ENCODE data around the gene TPGS1. TPM values are rescaled to one million over a fixed set of nuclear protein-coding genes. Genes with fewer than 3 reads are reported as not detected.
A peak's percentile ranks its signal among the peaks of the same experiment; 100 is the strongest.

The TPGS1 gene
- total and polyA plus RNA-seq, 2 donors: 14.3 to 20.4 TPM

- peak overlapping the region; percentile 84 to 87 for H3K4me3 ChIP-seq (ENCODE audit: low read length in 2 of 2)
- peaks cover 14 to 20% of the 10 kb centered on the region in 2 donors for H3K4me1 ChIP-seq (ENCODE audit: control insufficient read depth in 2 of 2, insufficient read depth in 2 of 2, low read length in 2 of 2)
- H3K27ac ChIP-seq (ENCODE audit: low read depth in 1 of 2, low read length in 1 of 2): peak overlapping the region; percentile 61 to 63
- H3K9me3 ChIP-seq (ENCODE audit: control insufficient read depth in 2 of 2, insufficient read depth in 1 of 2, low read length in 1 of 2): no peaks in the 10 kb centered on the region
- H3K27me3 ChIP-seq (ENCODE audit: control insufficient read depth in 2 of 2, insufficient read depth in 1 of 2, low read length in 1 of 2): peaks cover 5 to 6% of the 10 kb centered on the region in 2 donors
- peak in 1 of 9 donors; percentile 69 for DNase-seq (ENCODE audit: low read depth in 6 of 9, low spot score in 9 of 9)
- 3% methylated on average over 47 of the region's 47 CpGs for WGBS
- peaks cover 11 to 19% of the 10 kb centered on the region in 2 donors for H3K36me3 ChIP-seq (ENCODE audit: control insufficient read depth in 2 of 2, insufficient read depth in 2 of 2, low read length in 1 of 2)
These were observed 25.5 kb downstream of the TPGS1 start for GRCh38 chr19:532561-533363.

GRCh38 chr19:533364-534058 is 26.2 kb downstream of the TPGS1 start:
- H3K27ac ChIP-seq (ENCODE audit: low read depth in 1 of 2, low read length in 1 of 2): peak overlapping the region; percentile 61 to 63
- no peaks in the 10 kb centered on the region for H3K9me3 ChIP-seq (ENCODE audit: control insufficient read depth in 2 of 2, insufficient read depth in 1 of 2, low read length in 1 of 2)
- H3K4me3 ChIP-seq (ENCODE audit: low read length in 2 of 2): peak overlapping the region; percentile 84 to 87
- peaks cover 14 to 27% of the 10 kb centered on the region in 2 donors for H3K36me3 ChIP-seq (ENCODE audit: control insufficient read depth in 2 of 2, insufficient read depth in 2 of 2, low read length in 1 of 2)
- H3K4me1 ChIP-seq (ENCODE audit: control insufficient read depth in 2 of 2, insufficient read depth in 2 of 2, low read length in 2 of 2): peaks cover 14 to 20% of the 10 kb centered on the region in 2 donors
- WGBS: 69% methylated on average over 25 of the region's 25 CpGs
- peaks cover 4 to 6% of the 10 kb centered on the region in 2 donors for H3K27me3 ChIP-seq (ENCODE audit: control insufficient read depth in 2 of 2, insufficient read depth in 1 of 2, low read length in 1 of 2)
- DNase-seq (ENCODE audit: low read depth in 6 of 9, low spot score in 9 of 9): no peak

GRCh38 chr19:534088-534487 is 26.8 kb downstream of the TPGS1 start:
- peaks cover 14 to 20% of the 10 kb centered on the region in 2 donors for H3K4me1 ChIP-seq (ENCODE audit: control insufficient read depth in 2 of 2, insufficient read depth in 2 of 2, low read length in 2 of 2)
- H3K9me3 ChIP-seq (ENCODE audit: control insufficient read depth in 2 of 2, insufficient read depth in 1 of 2, low read length in 1 of 2): no peaks in the 10 kb centered on the region
- DNase-seq (ENCODE audit: low read depth in 6 of 9, low spot score in 9 of 9): no peak
- H3K36me3 ChIP-seq (ENCODE audit: control insufficient read depth in 2 of 2, insufficient read depth in 2 of 2, low read length in 1 of 2): peaks cover 18 to 32% of the 10 kb centered on the region in 2 donors
- no peak overlapping the region for H3K27ac ChIP-seq (ENCODE audit: low read depth in 1 of 2, low read length in 1 of 2)
- WGBS: 93% methylated on average over 14 of the region's 14 CpGs
- H3K27me3 ChIP-seq (ENCODE audit: control insufficient read depth in 2 of 2, insufficient read depth in 1 of 2, low read length in 1 of 2): peaks cover 0 to 5% of the 10 kb centered on the region in 2 donors
- no peak overlapping the region for H3K4me3 ChIP-seq (ENCODE audit: low read length in 2 of 2)

- H3K27ac ChIP-seq (ENCODE audit: low read depth in 1 of 2, low read length in 1 of 2): no peak overlapping the region
- H3K36me3 ChIP-seq (ENCODE audit: control insufficient read depth in 2 of 2, insufficient read depth in 2 of 2, low read length in 1 of 2): peaks cover 24 to 37% of the 10 kb centered on the region in 2 donors
- H3K4me3 ChIP-seq (ENCODE audit: low read length in 2 of 2): no peak overlapping the region
- H3K27me3 ChIP-seq (ENCODE audit: control insufficient read depth in 2 of 2, insufficient read depth in 1 of 2, low read length in 1 of 2): peaks cover 0 to 5% of the 10 kb centered on the region in 2 donors
- WGBS: 94% methylated on average over 16 of the region's 16 CpGs
- H3K4me1 ChIP-seq (ENCODE audit: control insufficient read depth in 2 of 2, insufficient read depth in 2 of 2, low read length in 2 of 2): peaks cover 14 to 20% of the 10 kb centered on the region in 2 donors
- H3K9me3 ChIP-seq (ENCODE audit: control insufficient read depth in 2 of 2, insufficient read depth in 1 of 2, low read length in 1 of 2): no peaks in the 10 kb centered on the region
- DNase-seq (ENCODE audit: low read depth in 6 of 9, low spot score in 9 of 9): no peak
These were observed 27.9 kb downstream of the TPGS1 start for GRCh38 chr19:535017-535835.

GRCh38 chr19:536031-536880 is 29.0 kb downstream of the TPGS1 start:
- Histone ChIP-seq H3K27me3 (ENCODE audit: control insufficient read depth in 2 of 2, insufficient read depth in 1 of 2, low read length in 1 of 2) (peaks cover 0 to 5% of the 10 kb centered on the region in 2 donors), H3K4me3 (ENCODE audit: low read length in 2 of 2) (no peak overlapping the region), H3K36me3 (ENCODE audit: control insufficient read depth in 2 of 2, insufficient read depth in 2 of 2, low read length in 1 of 2) (peaks cover 30 to 42% of the 10 kb centered on the region in 2 donors), H3K4me1 (ENCODE audit: control insufficient read depth in 2 of 2, insufficient read depth in 2 of 2, low read length in 2 of 2) (peaks cover 9 to 15% of the 10 kb centered on the region in 2 donors), H3K27ac (ENCODE audit: low read depth in 1 of 2, low read length in 1 of 2) (no peak overlapping the region), H3K9me3 (ENCODE audit: control insufficient read depth in 2 of 2, insufficient read depth in 1 of 2, low read length in 1 of 2) (no peaks in the 10 kb centered on the region)
- 93% methylated on average over 55 of the region's 55 CpGs for WGBS
- no peak for DNase-seq (ENCODE audit: low read depth in 6 of 9, low spot score in 9 of 9)

- Histone ChIP-seq H3K27ac (ENCODE audit: low read depth in 1 of 2, low read length in 1 of 2) (no peak overlapping the region), H3K4me3 (ENCODE audit: low read length in 2 of 2) (no peak overlapping the region), H3K36me3 (ENCODE audit: control insufficient read depth in 2 of 2, insufficient read depth in 2 of 2, low read length in 1 of 2) (peaks cover 36 to 49% of the 10 kb centered on the region in 2 donors), H3K9me3 (ENCODE audit: control insufficient read depth in 2 of 2, insufficient read depth in 1 of 2, low read length in 1 of 2) (no peaks in the 10 kb centered on the region), H3K27me3 (ENCODE audit: control insufficient read depth in 2 of 2, insufficient read depth in 1 of 2, low read length in 1 of 2) (peaks cover 0 to 5% of the 10 kb centered on the region in 2 donors), H3K4me1 (ENCODE audit: control insufficient read depth in 2 of 2, insufficient read depth in 2 of 2, low read length in 2 of 2) (peaks cover 9 to 15% of the 10 kb centered on the region in 2 donors)
- whole genome bisulfite sequencing: 98% methylated on average over 26 of the region's 26 CpGs
- no peak for DNase-seq (ENCODE audit: low read depth in 6 of 9, low spot score in 9 of 9)
These were observed 29.6 kb downstream of the TPGS1 start for GRCh38 chr19:536881-537404.

GRCh38 chr19:538641-539428 is 31.5 kb downstream of the TPGS1 start:
- no peak for DNase-seq (ENCODE audit: low read depth in 6 of 9, low spot score in 9 of 9)
- 97% methylated on average over 40 of the region's 40 CpGs for WGBS
- Histone ChIP-seq H3K4me1 (ENCODE audit: control insufficient read depth in 2 of 2, insufficient read depth in 2 of 2, low read length in 2 of 2) (peaks cover 1 to 9% of the 10 kb centered on the region in 2 donors), H3K9me3 (ENCODE audit: control insufficient read depth in 2 of 2, insufficient read depth in 1 of 2, low read length in 1 of 2) (no peaks in the 10 kb centered on the region), H3K27me3 (ENCODE audit: control insufficient read depth in 2 of 2, insufficient read depth in 1 of 2, low read length in 1 of 2) (no peaks in the 10 kb centered on the region), H3K27ac (ENCODE audit: low read depth in 1 of 2, low read length in 1 of 2) (no peak overlapping the region), H3K36me3 (ENCODE audit: control insufficient read depth in 2 of 2, insufficient read depth in 2 of 2, low read length in 1 of 2) (peaks cover 39 to 56% of the 10 kb centered on the region in 2 donors), H3K4me3 (ENCODE audit: low read length in 2 of 2) (no peak overlapping the region)

Measured in thymus (tissue), 11 donors.